Activated CD8-positive, alpha-beta memory T cell treated with anti-CD3 and anti-CD28 coated beads, Interleukin-2, amount 10 ng/mL, durations not matched to agents 7 days and 5 days (primary cell): ENCODE data around the gene HMMR. TPM values are rescaled to one million over a fixed set of nuclear protein-coding genes. Genes with fewer than 3 reads are reported as not detected.

Experiments used
- ATAC-seq: fragments of 150-1000 bp; cut with Tn5 transposase; one replicate; pipeline ENCODE4 v1.10.0; 2021; ENCODE audit warnings: moderate library complexity
- CTCF ChIA-PET: fragments of 350-600 bp; sonication (Branson Sonifier 250); formaldehyde crosslinking; loops from one replicate; lab custom pipeline; 2021; ENCODE audit warnings: antibody characterized with exemption; lab: Charles Lee
- DNase-seq: peaks from one replicate; pipeline ENCODE4 v3.0.0-alpha.2; 2020
- H3K27ac Mint-ChIP-seq: one replicate; pipeline ENCODE4 v1.8.0; 2021; ENCODE audit warnings: mild to moderate bottlenecking, mixed read lengths
- H3K27me3 Mint-ChIP-seq: one replicate; pipeline ENCODE4 v1.8.0; 2021; ENCODE audit warnings: mixed read lengths
- H3K36me3 Mint-ChIP-seq: one replicate; pipeline ENCODE4 v1.8.0; 2021; ENCODE audit warnings: mild to moderate bottlenecking, mixed read lengths
- H3K4me1 Mint-ChIP-seq: one replicate; pipeline ENCODE4 v1.8.0; 2021; ENCODE audit warnings: mixed read lengths
- H3K4me3 Mint-ChIP-seq: one replicate; pipeline ENCODE4 v1.8.0; 2021; ENCODE audit warnings: mild to moderate bottlenecking, moderate library complexity, mixed read lengths
- H3K9me3 Mint-ChIP-seq: one replicate; pipeline ENCODE4 v1.8.0; 2022; ENCODE audit warnings: low read depth, mixed read lengths
- total RNA-seq, 2 experiments: library from RNA; stranded (reverse); gene quantifications; one replicate each; pipeline ENCODE4 v1.2.3, GENCODE V29; 2021

The HMMR gene
- total RNA-seq, 2 experiments from 2014 or later = 82.2 to 87.7 TPM

DNA sequence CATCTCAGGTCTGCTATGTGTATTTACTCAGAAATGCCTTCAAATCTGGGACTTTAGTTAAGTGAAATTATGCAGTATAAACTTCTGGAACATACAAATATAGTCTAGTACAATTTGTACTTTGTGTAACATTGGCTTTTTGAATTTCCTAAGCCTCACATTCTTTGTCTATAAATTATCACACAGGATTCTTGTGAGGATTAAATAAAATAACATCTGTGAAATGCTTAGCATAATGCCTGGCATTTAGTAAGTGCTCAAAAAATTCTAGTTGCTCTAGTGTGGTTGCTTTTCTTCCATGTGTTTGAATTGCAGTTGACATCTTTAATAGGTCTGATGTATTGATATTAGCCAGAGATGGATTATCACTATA is 2.6 kb downstream of the HMMR start:
- H3K27ac Mint-ChIP-seq = peak overlapping the region; percentile 100

DNA sequence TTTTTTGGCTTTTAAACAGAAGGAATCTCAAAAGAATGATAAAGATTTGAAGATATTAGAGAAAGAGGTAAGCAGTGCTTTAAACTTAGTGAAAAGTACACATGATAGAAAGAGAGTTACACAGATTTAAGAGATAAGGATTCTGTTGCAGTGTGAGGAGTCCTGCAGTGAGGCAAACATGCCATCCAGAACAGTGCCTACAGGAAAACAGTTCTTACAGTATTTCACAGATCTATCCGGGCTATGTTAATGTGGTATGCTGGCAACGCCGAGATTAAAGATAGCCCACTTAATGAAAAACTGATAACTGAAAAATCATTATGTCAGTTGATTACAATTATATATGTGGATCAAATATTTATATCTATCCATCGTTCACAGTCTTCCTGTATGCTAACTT is 7.2 kb downstream of the HMMR start:
- H3K4me3 Mint-ChIP-seq = no peak overlapping the region
- no peak for ATAC-seq
- H3K36me3 Mint-ChIP-seq = peaks cover 51% of the 10 kb centered on the region
- no peaks in the 10 kb centered on the region for H3K9me3 Mint-ChIP-seq
- DNase-seq = no peak
- H3K27me3 Mint-ChIP-seq = no peaks in the 10 kb centered on the region
- peak overlapping the region; percentile 40 for H3K27ac Mint-ChIP-seq
- CTCF ChIA-PET = no interaction called here
- peaks cover 18% of the 10 kb centered on the region for H3K4me1 Mint-ChIP-seq

More for the DNA sequence above, 2.6 kb downstream of the HMMR start:
- Mint-ChIP-seq H3K4me3 (peak overlapping the region; percentile 15), H3K27me3 (peaks cover 3% of the 10 kb centered on the region), H3K9me3 (no peaks in the 10 kb centered on the region), H3K36me3 (peaks cover 30% of the 10 kb centered on the region), H3K4me1 (peaks cover 27% of the 10 kb centered on the region)
- CTCF ChIA-PET = interaction anchor here (0.8 to 1.0 kb wide), 2 partner anchors 8 to 15 kb away, joined by 3 to 4 read pairs; no protein-coding TSS in a partner anchor
- DNase-seq (no peak), ATAC-seq (no peak)

DNA sequence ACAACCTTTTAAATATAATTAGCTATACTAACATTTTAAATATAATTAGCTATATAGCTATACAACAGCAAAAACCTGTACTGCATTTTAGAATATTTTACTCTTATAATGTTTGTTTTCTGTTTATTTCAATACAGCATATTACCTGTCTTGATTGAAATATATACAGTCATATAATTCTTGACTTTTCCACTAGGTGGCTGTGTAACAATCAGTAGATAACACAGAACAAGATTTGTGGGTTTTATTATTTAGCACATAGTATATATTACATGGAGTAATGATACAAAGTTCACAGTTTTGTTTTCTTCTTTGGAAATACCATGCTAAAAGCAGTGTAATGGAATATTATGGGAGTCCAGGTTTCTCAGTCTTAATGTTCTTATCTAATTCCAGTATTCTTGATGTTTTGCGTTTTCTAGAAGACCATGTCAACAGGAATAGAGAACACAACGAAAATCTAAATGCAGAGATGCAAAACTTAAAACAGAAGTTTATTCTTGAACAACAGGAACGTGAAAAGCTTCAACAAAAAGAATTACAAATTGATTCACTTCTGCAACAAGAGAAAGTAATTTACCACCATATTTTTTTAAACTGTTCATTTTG is 13.3 kb downstream of the HMMR start:
- CTCF ChIA-PET = interaction anchor here (0.7 to 2.2 kb wide), 4 partner anchors 8 to 32 kb away, joined by 3 to 9 read pairs (median 4); partner anchors contain the start of gene MAT2B
- H3K36me3 Mint-ChIP-seq = peaks cover 67% of the 10 kb centered on the region
- no peaks in the 10 kb centered on the region for H3K27me3 Mint-ChIP-seq
- no peak for DNase-seq
- no peak for ATAC-seq
- H3K27ac Mint-ChIP-seq = no peak overlapping the region
- H3K4me3 Mint-ChIP-seq = no peak overlapping the region
- H3K9me3 Mint-ChIP-seq = no peaks in the 10 kb centered on the region
- H3K4me1 Mint-ChIP-seq = no peaks in the 10 kb centered on the region

DNA sequence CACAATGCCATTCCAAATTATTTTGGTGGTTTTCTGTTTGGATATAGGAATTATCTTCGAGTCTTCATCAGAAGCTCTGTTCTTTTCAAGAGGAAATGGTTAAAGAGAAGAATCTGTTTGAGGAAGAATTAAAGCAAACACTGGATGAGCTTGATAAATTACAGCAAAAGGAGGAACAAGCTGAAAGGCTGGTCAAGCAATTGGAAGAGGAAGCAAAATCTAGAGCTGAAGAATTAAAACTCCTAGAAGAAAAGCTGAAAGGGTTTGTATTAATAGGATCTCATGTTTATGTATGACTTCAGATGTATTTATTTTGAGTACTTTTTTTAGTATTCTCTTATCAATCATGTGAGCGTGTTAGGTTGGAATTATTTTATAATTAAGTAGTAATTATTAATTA is 15.0 kb downstream of the HMMR start:
- CTCF ChIA-PET = interaction anchor here (0.6 kb wide), 1 partner anchor 166 kb away, joined by 3 read pairs; no protein-coding TSS in a partner anchor
- Mint-ChIP-seq H3K36me3 (peaks cover 69% of the 10 kb centered on the region), H3K27ac (no peak overlapping the region)

DNA sequence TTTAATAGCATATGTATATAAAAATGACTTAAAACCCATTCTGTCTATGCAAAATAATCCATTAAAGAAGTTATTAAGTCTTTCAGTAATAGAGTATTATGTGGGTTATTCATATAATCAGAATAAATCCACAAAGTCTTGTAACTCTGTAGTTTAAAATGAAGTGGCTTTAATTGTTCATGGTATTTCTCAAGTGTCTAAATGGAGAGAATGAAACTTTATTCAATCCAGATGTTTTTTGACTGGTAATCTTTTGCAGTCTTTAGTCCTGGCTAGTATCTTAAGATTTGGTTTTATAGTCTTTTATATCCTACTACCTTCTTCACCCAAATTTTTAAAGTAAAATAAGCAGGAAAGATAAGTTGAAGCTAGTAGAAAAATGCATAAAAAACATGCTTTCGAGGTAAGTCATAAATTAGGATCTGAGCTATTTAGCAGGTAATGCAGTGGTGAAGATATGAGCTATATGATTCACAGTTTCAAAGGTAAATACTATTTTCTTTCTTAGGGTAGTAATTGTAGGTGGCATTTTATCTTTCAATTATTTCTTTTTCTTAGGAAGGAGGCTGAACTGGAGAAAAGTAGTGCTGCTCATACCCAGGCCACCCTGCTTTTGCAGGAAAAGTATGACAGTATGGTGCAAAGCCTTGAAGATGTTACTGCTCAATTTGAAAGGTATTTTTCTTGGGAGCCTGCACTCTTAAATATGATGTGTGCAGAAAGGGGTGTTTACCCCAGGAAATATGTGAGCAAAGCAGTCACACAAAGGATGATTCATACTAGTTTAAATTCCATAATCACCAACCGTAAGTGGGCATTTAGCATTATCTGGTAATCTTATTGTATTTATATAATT is 17.9 kb downstream of the HMMR start:
- Mint-ChIP-seq H3K4me3 (no peak overlapping the region), H3K27me3 (no peaks in the 10 kb centered on the region), H3K27ac (no peak overlapping the region), H3K9me3 (no peaks in the 10 kb centered on the region), H3K36me3 (peaks cover 72% of the 10 kb centered on the region), H3K4me1 (peaks cover 6% of the 10 kb centered on the region)
- DNase-seq = no peak
- CTCF ChIA-PET = interaction anchor here (1.1 to 1.2 kb wide), 3 partner anchors 11 to 16 kb away, joined by 3 to 4 read pairs (median 4); no protein-coding TSS in a partner anchor
- ATAC-seq = no peak

More for the DNA sequence above, 15.0 kb downstream of the HMMR start:
- Mint-ChIP-seq H3K27me3 (no peaks in the 10 kb centered on the region), H3K4me3 (no peak overlapping the region), H3K4me1 (peaks cover 2% of the 10 kb centered on the region), H3K9me3 (no peaks in the 10 kb centered on the region)
- ATAC-seq (no peak), DNase-seq (no peak)

DNA sequence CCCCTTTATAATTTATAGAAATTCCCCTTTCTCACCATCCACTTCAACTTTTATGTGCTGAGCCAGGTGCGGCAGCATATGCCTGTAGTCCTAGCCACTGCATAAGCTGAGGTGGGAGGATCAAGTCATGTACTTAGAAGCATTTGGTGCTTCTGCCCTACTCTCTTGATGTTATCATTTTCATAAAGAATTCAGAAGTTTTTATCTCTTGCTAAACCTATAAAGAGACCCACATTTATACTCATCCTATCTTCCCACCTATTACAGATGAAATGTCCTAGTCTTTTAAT is 18.5 kb downstream of the HMMR start:
- Mint-ChIP-seq H3K4me3 (no peak overlapping the region), H3K27me3 (no peaks in the 10 kb centered on the region), H3K4me1 (peaks cover 6% of the 10 kb centered on the region), H3K27ac (no peak overlapping the region), H3K36me3 (peaks cover 72% of the 10 kb centered on the region), H3K9me3 (no peaks in the 10 kb centered on the region)
- DNase-seq (no peak), ATAC-seq (no peak)
- CTCF ChIA-PET = interaction anchor here (1.2 kb wide), 1 partner anchor 10 kb away, joined by 3 read pairs; no protein-coding TSS in a partner anchor

DNA sequence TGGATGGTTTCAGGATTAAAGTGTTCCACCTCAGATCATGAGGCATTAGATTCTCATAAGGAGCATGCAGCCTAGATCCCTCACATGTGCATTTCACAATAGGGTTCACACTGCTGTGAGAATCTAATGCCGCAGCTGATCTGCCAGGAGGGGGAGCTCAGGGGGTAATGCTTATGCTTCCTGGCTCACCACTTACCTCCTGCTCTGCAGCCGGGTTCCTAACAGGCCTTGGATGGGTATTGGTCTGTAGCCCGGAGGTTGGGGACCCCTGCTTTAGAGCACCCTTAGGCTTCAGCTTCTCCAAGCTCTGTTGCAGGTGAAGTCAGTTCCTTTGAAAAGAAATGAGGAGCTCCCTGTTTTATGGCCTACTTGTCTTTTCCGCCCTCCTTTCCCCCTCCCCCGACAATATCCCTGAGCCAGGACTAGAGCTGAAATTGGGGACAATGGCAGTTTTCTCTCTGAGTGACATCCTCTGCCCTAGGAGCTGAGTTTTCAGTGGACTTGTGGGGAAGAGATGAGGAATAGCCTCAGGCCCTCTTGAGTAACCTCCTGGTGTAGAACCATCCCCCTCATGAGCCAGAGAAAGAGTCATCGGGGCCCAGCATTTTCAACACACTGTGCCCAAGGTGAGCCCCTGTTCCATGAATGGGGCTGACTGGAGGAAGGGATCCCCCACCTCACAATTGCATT is 28.8 kb downstream of the HMMR start:
- no peak overlapping the region for H3K27ac Mint-ChIP-seq
- H3K4me3 Mint-ChIP-seq = no peak overlapping the region
- H3K4me1 Mint-ChIP-seq = peaks cover 3% of the 10 kb centered on the region
- no peak for DNase-seq
- no peak for ATAC-seq
- H3K9me3 Mint-ChIP-seq = no peaks in the 10 kb centered on the region
- H3K27me3 Mint-ChIP-seq = no peaks in the 10 kb centered on the region
- CTCF ChIA-PET = interaction anchor here (1.0 to 1.7 kb wide), 5 partner anchors 10 to 47 kb away, joined by 3 to 7 read pairs (median 4); no protein-coding TSS in a partner anchor
- H3K36me3 Mint-ChIP-seq = peaks cover 61% of the 10 kb centered on the region

DNA sequence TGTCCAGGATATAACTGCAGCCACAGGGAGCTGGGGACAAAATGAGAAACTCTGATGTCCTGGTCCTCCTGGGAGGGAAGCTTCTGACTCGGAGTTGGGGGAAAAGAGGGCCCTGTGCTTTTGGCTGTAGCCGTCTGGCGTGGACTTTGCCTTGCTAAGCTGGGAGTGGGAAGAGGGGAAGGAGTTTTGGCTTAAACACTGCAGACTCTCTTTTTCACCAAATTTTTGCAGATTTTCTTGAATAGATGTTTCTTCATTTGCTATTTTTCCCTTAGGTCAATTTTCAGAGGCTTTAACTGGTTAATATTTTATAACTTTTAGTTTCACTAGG is 29.3 kb downstream of the HMMR start:
- no peak for DNase-seq
- no peaks in the 10 kb centered on the region for H3K9me3 Mint-ChIP-seq
- CTCF ChIA-PET = interaction anchor here (1.0 to 1.4 kb wide), 3 partner anchors 10 to 48 kb away, joined by 3 to 4 read pairs (median 3); no protein-coding TSS in a partner anchor
- H3K36me3 Mint-ChIP-seq = peaks cover 59% of the 10 kb centered on the region
- H3K27me3 Mint-ChIP-seq = no peaks in the 10 kb centered on the region
- peaks cover 3% of the 10 kb centered on the region for H3K4me1 Mint-ChIP-seq
- ATAC-seq = no peak
- H3K27ac Mint-ChIP-seq = no peak overlapping the region
- no peak overlapping the region for H3K4me3 Mint-ChIP-seq

DNA sequence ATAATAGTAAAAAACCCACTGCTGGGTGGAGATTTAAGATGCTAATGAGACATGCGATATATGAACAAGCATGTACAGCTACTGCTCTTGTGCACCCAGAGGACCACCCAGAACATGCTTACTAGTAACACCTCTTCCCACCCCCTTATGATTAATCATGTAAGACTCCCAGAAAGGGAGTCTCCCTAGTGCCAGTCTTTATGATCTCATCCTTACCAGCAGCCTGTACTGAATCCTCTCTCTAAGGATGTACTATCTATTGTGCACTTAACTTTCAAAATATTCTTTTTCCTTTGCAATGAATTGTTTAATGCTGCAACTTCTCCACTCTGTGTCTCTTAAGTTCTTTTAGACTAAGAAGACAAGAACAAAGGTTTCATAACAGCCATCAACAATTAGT is 35.9 kb downstream of the HMMR start:
- ATAC-seq (no peak), DNase-seq (no peak)
- H3K4me3 Mint-ChIP-seq = no peak overlapping the region
- H3K27me3 Mint-ChIP-seq = no peaks in the 10 kb centered on the region
- no peaks in the 10 kb centered on the region for H3K9me3 Mint-ChIP-seq
- H3K4me1 Mint-ChIP-seq = no peaks in the 10 kb centered on the region
- CTCF ChIA-PET = no interaction called here
- H3K36me3 Mint-ChIP-seq = peaks cover 21% of the 10 kb centered on the region
- H3K27ac Mint-ChIP-seq = no peak overlapping the region

DNA sequence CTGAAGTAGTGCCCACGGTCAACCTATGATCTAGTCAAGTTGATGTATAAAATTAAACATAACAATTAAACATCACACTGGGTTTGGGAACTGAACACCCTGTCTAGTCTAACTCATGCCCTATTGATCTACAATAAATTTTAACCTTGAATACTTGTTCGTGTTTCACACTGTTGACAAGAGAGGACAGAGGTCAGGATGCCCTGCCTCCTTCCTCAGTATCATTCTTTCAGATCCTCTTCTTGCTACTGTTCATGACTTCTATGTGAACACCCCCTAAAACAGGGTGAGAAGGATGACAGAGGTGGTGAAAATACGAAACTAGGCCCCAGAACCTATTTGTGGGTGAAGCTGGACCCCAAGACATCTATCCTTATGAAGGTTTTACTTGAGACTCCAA is 36.9 kb downstream of the HMMR start:
- CTCF ChIA-PET = no interaction called here
- H3K4me1 Mint-ChIP-seq = no peaks in the 10 kb centered on the region
- no peak for ATAC-seq
- H3K4me3 Mint-ChIP-seq = no peak overlapping the region
- no peaks in the 10 kb centered on the region for H3K9me3 Mint-ChIP-seq
- H3K27me3 Mint-ChIP-seq = no peaks in the 10 kb centered on the region
- H3K36me3 Mint-ChIP-seq = peaks cover 15% of the 10 kb centered on the region
- DNase-seq = no peak
- no peak overlapping the region for H3K27ac Mint-ChIP-seq

DNA sequence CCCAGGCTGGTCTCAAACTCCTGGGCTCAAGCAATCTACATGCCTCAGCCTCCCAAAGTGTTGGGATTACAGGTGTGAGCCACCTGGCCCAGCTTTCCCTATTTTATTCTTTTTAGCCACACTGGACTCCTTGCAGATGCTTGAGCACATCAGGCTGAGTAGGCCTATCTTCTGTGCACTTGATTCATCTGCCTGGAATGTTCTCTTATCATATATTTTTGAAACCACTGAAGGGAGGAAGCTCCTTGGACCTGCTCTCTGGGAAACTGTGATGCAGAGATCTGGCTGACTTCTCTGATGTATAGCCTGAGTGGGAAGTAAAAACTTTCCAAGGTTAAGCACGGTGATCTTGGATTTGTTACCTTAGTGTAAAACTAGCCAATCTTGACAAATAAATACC is 38.5 kb downstream of the HMMR start:
- DNase-seq (no peak), ATAC-seq (no peak)
- H3K27ac Mint-ChIP-seq = no peak overlapping the region
- peaks cover 4% of the 10 kb centered on the region for H3K36me3 Mint-ChIP-seq
- H3K27me3 Mint-ChIP-seq = no peaks in the 10 kb centered on the region
- H3K4me1 Mint-ChIP-seq = peaks cover 8% of the 10 kb centered on the region
- CTCF ChIA-PET = interaction anchor here (1.4 kb wide), 1 partner anchor 25 kb away, joined by 3 read pairs; no protein-coding TSS in a partner anchor
- no peaks in the 10 kb centered on the region for H3K9me3 Mint-ChIP-seq
- H3K4me3 Mint-ChIP-seq = no peak overlapping the region

DNA sequence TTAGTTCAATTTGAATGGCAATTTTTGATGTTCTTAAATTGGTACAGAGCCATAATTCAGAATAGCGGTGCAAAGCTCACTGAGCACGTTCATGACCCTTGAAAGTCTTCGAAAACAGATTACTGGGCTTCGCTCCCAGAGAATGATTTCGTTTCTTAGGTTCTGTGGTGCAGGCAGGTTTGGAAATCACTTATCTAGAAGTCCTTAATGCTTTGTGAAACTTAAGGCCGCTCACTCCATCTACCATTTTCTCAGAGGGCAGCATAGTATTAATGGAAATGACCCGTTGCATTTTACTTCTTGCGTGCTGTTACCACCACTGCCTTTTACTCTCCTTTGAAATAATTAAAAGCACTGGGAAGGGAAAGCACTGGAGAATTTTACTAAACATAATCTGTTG is 42.1 kb downstream of the HMMR start:
- ATAC-seq (no peak), DNase-seq (no peak)
- no peaks in the 10 kb centered on the region for H3K9me3 Mint-ChIP-seq
- H3K27ac Mint-ChIP-seq = peak overlapping the region; percentile 93
- peaks cover 15% of the 10 kb centered on the region for H3K4me1 Mint-ChIP-seq
- no peaks in the 10 kb centered on the region for H3K27me3 Mint-ChIP-seq
- peaks cover 3% of the 10 kb centered on the region for H3K36me3 Mint-ChIP-seq
- CTCF ChIA-PET = interaction anchor here (1.0 to 2.0 kb wide), 4 partner anchors 14 to 43 kb away, joined by 4 to 7 read pairs (median 4); no protein-coding TSS in a partner anchor
- peak overlapping the region; percentile 85 for H3K4me3 Mint-ChIP-seq
